Endodermal cell (in vitro differentiated cells): ENCODE measurements around the gene CDK5RAP2. TPM values are rescaled to one million over a fixed set of nuclear protein-coding genes. Genes with fewer than 3 reads are reported as not detected.
"Not testable (repeated sequence)": the region's sequence is repeated elsewhere in the genome, so short reads cannot be mapped to it uniquely, and the experiment has no call there.

Source experiments
- DNase-seq: peaks from one replicate; pipeline ENCODE4 v3.0.0-alpha.2; 2017
- H3K27ac ChIP-seq: 2 replicates; pipeline ENCODE4 v1.5.1; 2013; ENCODE audit warnings: mild to moderate bottlenecking, low read depth, low read length, moderate library complexity
- H3K27me3 ChIP-seq: 2 replicates; pipeline ENCODE4 v1.6.1; 2013; ENCODE audit warnings: mild to moderate bottlenecking, low read length, moderate library complexity; ENCODE audit not compliant: insufficient read depth, control insufficient read depth, poor library complexity, severe bottlenecking
- H3K36me3 ChIP-seq: 2 replicates; pipeline ENCODE4 v1.7.0; 2013; ENCODE audit warnings: mild to moderate bottlenecking, low read length, moderate library complexity; ENCODE audit not compliant: control insufficient read depth, insufficient read depth
- H3K4me1 ChIP-seq: one replicate; pipeline ENCODE4 v1.7.0; 2013; ENCODE audit warnings: low read length; ENCODE audit not compliant: control insufficient read depth, insufficient read depth
- H3K4me3 ChIP-seq: 2 replicates; pipeline ENCODE4 v1.5.1; 2013; ENCODE audit warnings: mild to moderate bottlenecking, low read length, moderate library complexity
- H3K9ac ChIP-seq: 2 replicates; pipeline ENCODE4 v1.6.1; 2013; ENCODE audit warnings: mild to moderate bottlenecking, low read length, moderate library complexity; ENCODE audit not compliant: poor library complexity, severe bottlenecking; ENCODE audit errors: extremely low read depth
- H3K9me3 ChIP-seq: 2 replicates; pipeline ENCODE4 v1.6.1; 2013; ENCODE audit warnings: mild to moderate bottlenecking, low read length, moderate library complexity; ENCODE audit not compliant: control insufficient read depth
- H3K27ac Mint-ChIP-seq: 2 replicates; pipeline ENCODE4 v1.8.0; 2020; ENCODE audit warnings: mixed read lengths
- H3K27me3 Mint-ChIP-seq: 2 replicates; pipeline ENCODE4 v1.8.0; 2021; ENCODE audit warnings: mild to moderate bottlenecking, mixed read lengths; ENCODE audit not compliant: insufficient read depth
- H3K36me3 Mint-ChIP-seq: 2 replicates; pipeline ENCODE4 v1.8.0; 2020; ENCODE audit warnings: low read depth, mixed read lengths
- H3K4me1 Mint-ChIP-seq: 2 replicates; pipeline ENCODE4 v1.8.0; 2020; ENCODE audit warnings: mixed read lengths
- H3K4me3 Mint-ChIP-seq: 2 replicates; pipeline ENCODE4 v1.8.0; 2020; ENCODE audit warnings: mild to moderate bottlenecking, moderate library complexity, mixed read lengths
- H3K9me3 Mint-ChIP-seq: 2 replicates; pipeline ENCODE4 v1.8.0; 2020; ENCODE audit warnings: mild to moderate bottlenecking, mixed read lengths
- CTCF ChIP-seq: fragments of 200-600 bp; sonication (generic); conservative IDR thresholded peaks from 2 replicates; pipeline ENCODE4 v1.5.0; 2021; ENCODE audit warnings: antibody characterized with exemption, mild to moderate bottlenecking
- WGBS, 2 experiments: methylation state at CpG; one replicate each; pipeline versions ENCODE4 v1.1.5 to v1.1.7; 2013; ENCODE audit warnings: missing lambda C conversion rate in 2 of 2, mixed read lengths in 1 of 2; ENCODE audit not compliant: insufficient coverage in 1 of 2, insufficient read length in 1 of 2; 5-methylcytosine and 5-hydroxymethylcytosine counted together
- long read RNA-seq, 4 experiments: library from polyadenylated mRNA in 2 of 4; library from RNA in 1 of 4; library from capped mRNA in 1 of 4; stranded (forward) in 3 of 4; unstranded in 1 of 4; transcript quantifications; one replicate each; pipeline ENCODE4 v2.0.0, GENCODE V29; 2020 to 2021; ENCODE audit warnings: inconsistent platforms in 1 of 4
- polyA plus RNA-seq, 2 experiments: library from polyadenylated mRNA; stranded (reverse); fragments of 50-300 nt; gene quantifications; one replicate each; pipeline ENCODE4 v1.2.3, GENCODE V29; 2013
- total RNA-seq, 2 donors: library from RNA; stranded (reverse); fragmentation: NEBNext Ultra II Directional in 1 of 2; extraction: Animal tissue kit (Norgen Biotek cat#: 25700) in 1 of 2; gene quantifications; 2 replicates in 1 of 2; 3 replicates in 1 of 2; pipeline ENCODE4 v1.2.1, GENCODE V29; 2021

The CDK5RAP2 gene
- 10 to 100 TPM; 68.2 to 92.0 TPM for total RNA-seq
- 64.2 TPM for polyA plus RNA-seq (2013, experiment 1 of 2)
- 63.9 TPM for polyA plus RNA-seq (2013, experiment 2 of 2)
- long read RNA-seq, experiment 1, partial matches to known transcripts = 23 of 30 reads
- long read RNA-seq, experiment 1, other reads (novel, unspliced or antisense) = 4 of 30 reads
- long read RNA-seq, experiment 2, full-length matches to known transcripts = 14 of 66 reads
- long read RNA-seq, experiment 2, partial matches to known transcripts = 23 of 66 reads
- long read RNA-seq, experiment 2, other reads (novel, unspliced or antisense) = 29 of 66 reads
- long read RNA-seq, experiment 3, full-length matches to known transcripts = 2 of 47 reads
- long read RNA-seq, experiment 3, partial matches to known transcripts = 26 of 47 reads
- long read RNA-seq, experiment 3, other reads (novel, unspliced or antisense) = 19 of 47 reads
- long read RNA-seq, experiment 4, partial matches to known transcripts = 17 of 21 reads
- long read RNA-seq, experiment 4, other reads (novel, unspliced or antisense) = 3 of 21 reads

GRCh38 chr9:120580051-120580896 lies at the start of gene CDK5RAP2:
Gene CDK5RAP2, minus strand, starts transcription at chr9:120580167. Its CDS starts 189 bp downstream, at chr9:120579978.
- H3K4me3 Mint-ChIP-seq = peak within 1 kb of the TSS; percentile 98
- peak; percentile 97 for DNase-seq
- WGBS, 2 experiments = 12 to 16% methylated on average over 12 to 33 of the region's 33 CpGs
- H3K9me3 Mint-ChIP-seq = no peaks in the 10 kb centered on the region
- H3K9ac ChIP-seq = peak within 1 kb of the TSS; percentile 87
- H3K27ac Mint-ChIP-seq = peak within 1 kb of the TSS; percentile 100
- peak within 1 kb of the TSS; percentile 40 for H3K27ac ChIP-seq
- H3K4me3 ChIP-seq = peak within 1 kb of the TSS; percentile 96
- peaks cover 9% of the 10 kb centered on the region for H3K4me1 Mint-ChIP-seq
- peaks cover 5% of the 10 kb centered on the region for H3K36me3 Mint-ChIP-seq
- H3K36me3 ChIP-seq = peaks cover 8% of the 10 kb centered on the region
- H3K4me1 ChIP-seq = peaks cover 6% of the 10 kb centered on the region
- H3K27me3 Mint-ChIP-seq = no peaks in the 10 kb centered on the region
- TF ChIP-seq CTCF = no peak
- H3K27me3 ChIP-seq = no peaks in the 10 kb centered on the region
- no peaks in the 10 kb centered on the region for H3K9me3 ChIP-seq

GRCh38 chr9:120628925-120629497 lies 49.0 kb upstream of the CDK5RAP2 start:
- not testable (repeated sequence) for DNase-seq, H3K27ac Mint-ChIP-seq, H3K27ac ChIP-seq, H3K9me3 ChIP-seq, H3K4me1 ChIP-seq, H3K36me3 ChIP-seq, H3K9me3 Mint-ChIP-seq, H3K9ac ChIP-seq, H3K27me3 ChIP-seq, H3K4me3 Mint-ChIP-seq, H3K4me1 Mint-ChIP-seq, H3K27me3 Mint-ChIP-seq, H3K36me3 Mint-ChIP-seq, H3K4me3 ChIP-seq
- 84 to 95% methylated on average over 3 of the region's 3 CpGs for WGBS, 2 experiments

- H3K4me3 Mint-ChIP-seq = no peak overlapping the region
- no peak overlapping the region for H3K27ac Mint-ChIP-seq
- H3K4me3 ChIP-seq = no peak overlapping the region
Measured at GRCh38 chr9:120628207-120628924, 48.4 kb upstream of the CDK5RAP2 start.

More at GRCh38 chr9:120628207-120628924, 48.4 kb upstream of the CDK5RAP2 start:
- Histone ChIP-seq H3K9ac (no peak overlapping the region), H3K27ac (no peak overlapping the region), H3K4me1 (no peaks in the 10 kb centered on the region), H3K27me3 (no peaks in the 10 kb centered on the region), H3K9me3 (no peaks in the 10 kb centered on the region), H3K36me3 (no peaks in the 10 kb centered on the region)
- 94 to 100% methylated on average over 1 to 4 of the region's 4 CpGs for WGBS, 2 experiments
- no peak for DNase-seq
- Mint-ChIP-seq H3K4me1 (no peaks in the 10 kb centered on the region), H3K9me3 (no peaks in the 10 kb centered on the region), H3K36me3 (no peaks in the 10 kb centered on the region), H3K27me3 (no peaks in the 10 kb centered on the region)
- no peak for TF ChIP-seq CTCF
